A549 treated with ZK216348 at 1 μM for 4 hours (cell line): ENCODE results near the gene TSPOAP1. TPM values are rescaled to one million over a fixed set of nuclear protein-coding genes. Genes with fewer than 3 reads are reported as not detected.

ENCODE experiments used
- total RNA-seq: library from RNA; stranded (reverse); fragments of 200-300 nt; extraction: Qiagen RNA extraction; gene quantifications from 5 replicates; pipeline ENCODE4 v1.2.3, GENCODE V29; 2022; ENCODE audit warnings: low read depth

The TSPOAP1 gene
- not detected in 5 replicates for total RNA-seq

DNA sequence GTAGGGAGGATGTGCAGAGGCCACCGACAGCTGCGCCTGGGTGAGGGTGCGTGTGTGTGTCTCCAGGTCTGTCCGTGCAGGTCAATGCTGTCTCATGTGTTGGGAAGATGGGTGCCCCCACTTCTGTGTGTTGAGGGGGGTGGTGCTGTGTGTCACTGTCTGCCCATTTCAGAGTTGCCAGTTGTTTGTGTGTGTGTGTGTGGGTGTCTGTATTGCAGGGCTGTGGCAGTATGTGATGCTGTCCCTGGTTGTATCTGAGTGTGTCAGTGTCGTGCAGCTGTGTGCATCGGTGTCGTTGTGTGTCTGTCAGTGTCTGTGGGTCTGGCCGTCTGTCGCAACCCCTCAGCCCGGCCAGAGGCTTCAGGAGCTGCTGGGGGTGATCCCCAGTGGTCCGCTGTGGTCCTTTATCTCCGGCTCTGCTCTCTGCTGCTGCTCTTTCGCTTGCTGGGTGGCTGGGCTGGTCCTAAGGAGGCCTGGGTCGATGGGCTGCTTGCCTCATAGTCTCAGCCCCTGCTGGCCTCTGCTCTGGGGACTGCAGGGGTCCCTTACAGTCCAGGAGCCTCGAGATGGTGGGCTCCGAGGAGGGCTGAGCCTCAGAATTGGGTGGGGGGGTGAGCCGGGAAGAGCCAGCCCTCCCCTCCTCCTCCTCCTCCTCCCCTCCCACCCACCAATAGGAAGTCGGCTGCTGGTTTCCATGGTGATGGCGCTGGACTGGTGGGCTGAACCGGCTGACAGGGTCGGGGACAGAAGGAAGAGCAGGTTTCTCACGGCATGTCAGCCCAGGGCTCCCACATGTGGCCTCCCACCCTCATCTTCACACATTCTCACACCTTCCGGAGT, at the start of gene TSPOAP1:
TSS of gene TSPOAP1 (minus strand) at position 601 of the 840 bp plus-strand sequence. CDS start 875 bp downstream, outside the sequence.

GRCh38 chr17:58351831-58352595, 23.4 kb upstream of the TSPOAP1 start, which contains the start of gene SUPT4H1:
Gene SUPT4H1 (minus strand): TSS chr17:58352201. CDS start chr17:58352135, 66 bp downstream.

DNA sequence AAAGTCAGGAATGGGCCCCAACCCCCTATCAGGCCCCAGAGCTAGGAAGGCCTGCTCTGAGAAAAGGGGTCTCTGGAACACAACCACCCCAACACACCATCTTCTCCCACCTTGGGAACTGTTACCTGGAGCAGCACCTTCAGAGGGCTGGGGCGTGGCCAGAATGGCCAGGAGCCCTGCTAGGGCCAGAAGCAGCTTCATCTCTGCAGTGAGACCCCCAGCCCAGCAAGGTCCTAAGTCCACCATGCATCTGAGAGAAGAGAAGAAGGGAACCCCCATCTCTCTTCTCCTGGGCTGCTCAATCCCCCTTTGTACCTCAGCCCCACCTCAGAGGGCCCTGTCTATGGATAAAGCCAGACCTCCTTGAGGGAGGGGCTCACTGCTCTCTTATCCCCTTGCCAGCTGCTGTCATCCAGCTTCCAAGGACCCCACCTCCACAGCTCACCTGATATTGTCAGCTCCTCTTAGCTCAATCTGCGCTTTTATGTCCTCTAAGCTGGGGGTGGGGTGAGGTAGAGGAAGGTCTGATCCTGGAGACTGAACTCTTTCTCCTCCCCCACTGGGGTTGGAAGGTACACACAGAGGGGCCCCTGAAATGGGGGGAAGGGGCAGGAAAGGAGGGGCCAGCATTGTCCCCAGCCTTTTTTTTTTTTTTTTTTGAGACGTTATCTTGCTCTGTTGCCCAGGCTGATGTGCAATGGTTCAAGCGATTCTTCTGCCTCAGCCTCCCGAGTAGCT, 47.9 kb downstream of the TSPOAP1 start, which contains the start of gene MPO:
TSS of gene MPO (minus strand) at position 456 of the 738 bp plus-strand sequence. CDS start at position 279, 177 bp downstream.

Other genes with a start within 250 kb of the TSPOAP1 start
- 20.0 to 27.4 TPM (median 23.0 TPM) in 5 replicates for gene DYNLL2, start 245.4 kb downstream of the TSPOAP1 start, total RNA-seq
- gene OR4D1, start 180.4 kb downstream of the TSPOAP1 start, total RNA-seq: not detected in 5 replicates
- not detected in 5 replicates for gene OR4D2, start 161.8 kb downstream of the TSPOAP1 start, total RNA-seq
- not detected in 5 replicates for gene EPX, start 136.1 kb downstream of the TSPOAP1 start, total RNA-seq
- gene MKS1, start 109.5 kb downstream of the TSPOAP1 start, total RNA-seq: 9.7 to 12.5 TPM (median 11.8 TPM) in 5 replicates
- not detected in 5 replicates for gene LPO, start 90.2 kb downstream of the TSPOAP1 start, total RNA-seq
- gene MPO, start 47.9 kb downstream of the TSPOAP1 start, total RNA-seq: not detected in 5 replicates
- gene SUPT4H1, start 23.4 kb upstream of the TSPOAP1 start, total RNA-seq: 121 to 163 TPM (median 154 TPM) in 5 replicates
- gene RNF43, start 88.7 kb upstream of the TSPOAP1 start, total RNA-seq: 0.34 to 0.64 TPM (median 0.39 TPM) in 5 replicates
- not detected in 5 replicates for gene HSF5, start 159.6 kb upstream of the TSPOAP1 start, total RNA-seq
- 6.5 to 11.3 TPM (median 9.7 TPM) in 5 replicates for gene MTMR4, start 185.8 kb upstream of the TSPOAP1 start, total RNA-seq